Stimulated activated CD8-positive, alpha-beta memory T cell treated with anti-CD3 and anti-CD28 coated beads, Interleukin-12 subunit alpha, Interleukin-12 subunit beta, amount 100 ng/mL, for 24 hours (primary cell): Measurements from ENCODE around the gene LTBP1.

Source experiments
- DNase-seq: peaks from one replicate; pipeline ENCODE4 v3.0.0-alpha.2; 2020; ENCODE audit errors: extremely low read depth

Gene LTBP1

GRCh38 chr2:33011941-33012340 lies 65.2 kb downstream of the LTBP1 start:
- no peak for DNase-seq

DNA sequence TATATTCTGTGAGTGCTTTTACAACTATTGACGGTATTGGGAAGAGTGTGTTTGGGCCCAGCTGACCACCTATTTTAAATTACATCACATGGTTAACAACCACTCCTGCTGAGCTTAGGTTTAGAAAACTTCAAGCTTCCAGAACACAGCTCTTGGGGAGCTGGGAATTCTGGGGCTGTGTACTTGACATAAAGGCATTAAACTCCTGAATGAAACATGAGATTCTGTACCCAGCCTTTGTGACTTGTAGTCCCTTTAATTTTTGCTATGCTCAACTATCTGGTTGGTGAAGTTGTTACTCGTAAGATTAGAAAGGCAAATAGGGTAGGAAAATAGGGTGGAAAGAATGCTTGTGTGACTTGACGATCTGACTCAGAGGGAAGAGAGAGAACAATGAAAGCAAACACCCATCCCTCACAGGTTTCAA lies 66.9 kb downstream of the LTBP1 start:
- no peak for DNase-seq

GRCh38 chr2:33014268-33014667 lies 67.5 kb downstream of the LTBP1 start:
- no peak for DNase-seq

- no peak for DNase-seq
Measured at GRCh38 chr2:33015421-33016142, 68.8 kb downstream of the LTBP1 start.

GRCh38 chr2:33018271-33018670 lies 71.5 kb downstream of the LTBP1 start:
- DNase-seq = no peak

- DNase-seq = no peak
Measured at GRCh38 chr2:33019796-33020195, 73.0 kb downstream of the LTBP1 start.

DNA sequence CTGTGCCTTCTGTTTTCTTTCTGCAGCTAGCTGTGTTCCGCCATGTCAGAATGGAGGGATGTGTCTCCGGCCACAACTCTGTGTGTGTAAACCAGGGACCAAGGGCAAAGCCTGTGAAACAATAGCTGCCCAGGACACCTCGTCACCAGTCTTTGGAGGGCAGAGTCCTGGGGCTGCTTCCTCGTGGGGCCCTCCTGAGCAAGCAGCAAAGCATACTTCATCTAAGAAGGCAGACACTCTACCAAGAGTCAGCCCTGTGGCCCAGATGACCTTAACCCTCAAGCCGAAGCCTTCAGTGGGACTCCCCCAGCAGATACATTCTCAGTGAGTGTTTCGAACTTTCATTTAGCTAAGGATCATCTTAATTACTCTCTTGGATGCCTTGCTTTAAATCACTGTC lies 74.1 kb downstream of the LTBP1 start:
- DNase-seq = no peak

- no peak for DNase-seq
Measured at GRCh38 chr2:33021542-33022227, 74.9 kb downstream of the LTBP1 start.

GRCh38 chr2:33022395-33022985 lies 75.7 kb downstream of the LTBP1 start:
- no peak for DNase-seq

DNA sequence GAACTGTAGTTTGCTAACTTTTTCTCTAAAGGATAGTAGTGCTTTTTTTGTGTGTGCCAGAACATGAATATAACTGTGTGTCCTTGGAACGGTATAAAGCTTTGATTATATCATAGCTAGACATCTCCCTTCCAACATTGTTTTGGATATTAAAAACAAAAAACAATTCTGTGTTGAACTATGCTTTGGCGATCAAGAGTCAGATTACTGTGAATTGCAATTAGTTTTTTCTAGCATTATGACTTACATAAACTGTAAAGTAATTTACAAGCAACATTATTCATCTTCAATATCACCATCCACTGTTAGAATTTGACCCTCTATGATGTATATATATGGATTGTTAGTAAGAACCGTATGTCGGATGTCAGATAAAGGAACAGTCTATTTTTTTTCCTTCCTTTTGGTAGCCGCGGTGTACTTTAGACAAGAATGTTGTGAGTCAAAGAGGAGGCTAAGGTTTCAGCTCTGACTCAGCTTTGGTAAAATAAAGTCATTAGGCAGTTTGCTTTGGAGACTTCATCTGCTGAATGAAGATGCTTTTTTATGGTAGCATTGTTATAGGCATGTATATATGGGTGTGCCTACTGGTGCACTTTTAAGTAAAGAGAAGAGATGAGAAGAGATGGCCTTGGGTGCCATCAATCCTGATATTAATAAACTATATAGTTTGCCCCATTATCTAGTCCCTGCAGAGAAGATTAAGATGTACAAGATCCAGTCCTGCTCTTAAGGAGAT lies 76.4 kb downstream of the LTBP1 start:
- no peak for DNase-seq

DNA sequence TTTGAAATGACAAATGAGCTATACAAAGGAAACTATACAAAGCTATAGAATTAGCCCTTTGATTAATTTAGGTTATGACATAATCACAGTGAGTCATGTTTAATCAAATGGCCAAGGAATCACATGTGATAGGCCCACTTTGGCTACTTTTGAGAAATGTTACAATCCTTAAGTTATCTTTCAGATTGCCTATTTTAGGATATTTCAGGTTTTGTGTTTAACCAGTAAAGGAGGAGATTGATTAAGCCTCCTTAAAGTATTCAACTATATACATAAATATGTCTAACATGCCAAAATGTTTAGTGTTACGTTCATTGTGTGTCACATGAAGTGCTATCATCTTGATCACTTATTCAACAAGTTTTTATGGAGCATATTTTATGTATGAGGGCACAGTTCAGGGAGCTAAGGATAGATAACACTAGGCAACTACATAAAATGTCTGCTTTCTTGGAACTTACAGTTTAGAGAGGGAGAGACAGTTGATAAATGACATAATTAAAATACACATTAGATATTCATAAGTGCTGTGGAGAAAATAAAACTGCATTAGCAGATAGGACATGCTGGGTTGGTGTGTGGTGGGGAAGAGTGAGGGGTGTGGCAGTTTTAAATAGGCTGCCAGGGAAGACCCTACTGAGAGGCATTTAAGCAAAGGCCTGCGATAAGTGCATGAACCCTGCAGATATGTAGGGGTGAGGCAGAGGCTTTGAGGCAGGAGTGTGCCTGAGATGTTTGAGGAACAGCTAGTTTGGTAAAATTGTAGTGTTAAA lies 77.2 kb downstream of the LTBP1 start:
- no peak for DNase-seq

GRCh38 chr2:33024758-33025157 lies 78.0 kb downstream of the LTBP1 start:
- no peak for DNase-seq

GRCh38 chr2:33029459-33029858 lies 82.7 kb downstream of the LTBP1 start:
- no peak for DNase-seq

DNA sequence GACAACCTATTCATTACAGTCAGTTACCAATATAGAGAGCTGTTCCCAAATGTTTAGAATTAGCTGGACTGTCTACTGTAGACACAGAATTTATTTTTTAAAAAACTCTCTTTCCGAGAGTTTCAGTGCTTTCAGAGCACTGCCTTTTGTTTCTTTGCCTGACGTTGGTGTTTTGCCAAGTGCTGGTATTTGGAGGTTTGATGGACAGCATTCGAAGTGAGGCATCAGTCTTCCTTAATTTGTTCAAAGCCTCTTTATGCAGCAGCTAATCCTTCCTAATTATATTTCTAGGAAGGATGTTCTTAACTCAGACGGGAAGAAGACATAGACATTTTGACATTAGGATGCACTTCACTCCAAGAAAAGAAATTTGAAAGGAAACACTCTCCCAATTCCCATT lies 83.2 kb downstream of the LTBP1 start:
- no peak for DNase-seq

DNA sequence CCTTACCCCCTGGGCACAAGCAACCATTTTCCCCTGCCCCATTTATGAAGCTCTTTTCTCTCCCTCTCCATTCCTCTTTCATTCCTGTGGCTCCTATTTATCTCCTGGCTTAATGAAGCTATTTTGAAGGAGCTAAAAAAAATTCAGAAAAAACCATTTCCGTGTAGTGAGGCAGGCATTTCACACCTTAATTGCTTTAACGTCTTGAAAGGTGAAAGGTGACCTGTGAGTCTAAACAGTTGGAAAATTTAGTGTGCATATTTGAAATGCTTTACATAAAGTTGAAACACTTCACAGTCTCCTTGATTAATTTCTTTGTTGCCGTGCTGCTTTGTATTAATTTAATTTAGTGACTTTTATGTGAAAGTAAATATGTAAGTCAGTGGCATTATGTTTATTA lies 83.6 kb downstream of the LTBP1 start:
- no peak for DNase-seq

GRCh38 chr2:33032245-33032644 lies 85.5 kb downstream of the LTBP1 start:
- no peak for DNase-seq

GRCh38 chr2:33033606-33034081 lies 86.9 kb downstream of the LTBP1 start:
- no peak for DNase-seq

- no peak for DNase-seq
Measured at GRCh38 chr2:33034784-33035183, 88.0 kb downstream of the LTBP1 start.

GRCh38 chr2:33038230-33038629 lies 91.5 kb downstream of the LTBP1 start:
- no peak for DNase-seq

- DNase-seq = no peak
Measured at GRCh38 chr2:33038799-33039198, 92.0 kb downstream of the LTBP1 start.

- DNase-seq = no peak
Measured at GRCh38 chr2:33040541-33040940, 93.8 kb downstream of the LTBP1 start.

- no peak for DNase-seq
Measured at GRCh38 chr2:33042265-33042664, 95.5 kb downstream of the LTBP1 start.
